HEK293 (cell line): ENCODE results near the gene PDGFD.

Experiments used
- CTCF ChIP-seq: fragments of 450-650 bp; formaldehyde crosslinking; IDR thresholded peaks from 2 replicates; pipeline ENCODE4 v1.5.1; 2016; ENCODE audit warnings: missing biosample characterization, missing genetic modification characterization
- MYNN ChIP-seq: fragments of 450-650 bp; formaldehyde crosslinking; IDR thresholded peaks from 2 replicates; pipeline ENCODE4 v1.5.1; 2016; ENCODE audit warnings: missing biosample characterization, missing genetic modification characterization, borderline replicate concordance
- TCF7L2 ChIP-seq: IDR thresholded peaks from 2 replicates; pipeline ENCODE4 v1.6.1; 2011; ENCODE audit warnings: low read depth, mild to moderate bottlenecking, inconsistent platforms, low read length, moderate library complexity, borderline replicate concordance
- TSHZ1 ChIP-seq: fragments of 450-650 bp; formaldehyde crosslinking; IDR thresholded peaks from 2 replicates; pipeline ENCODE4 v1.5.1; 2016; ENCODE audit warnings: missing biosample characterization, missing genetic modification characterization, borderline replicate concordance
- ZNF155 ChIP-seq: fragments of 450-650 bp; formaldehyde crosslinking; IDR thresholded peaks from 2 replicates; pipeline ENCODE4 v1.5.1; 2016; ENCODE audit warnings: missing biosample characterization, missing genetic modification characterization
- ZNF274 ChIP-seq, 2 experiments: fragments of 200-500 bp in 1 of 2; fragments of 450-650 bp in 1 of 2; sonication (Bioruptor generic) in 1 of 2; formaldehyde crosslinking in 1 of 2; IDR thresholded peaks; 2 replicates each; pipeline versions ENCODE4 v1.5.1 to v1.6.1; 2014 to 2016; ENCODE audit warnings: borderline replicate concordance in 1 of 2, inconsistent platforms in 1 of 2, low read length in 1 of 2, missing biosample characterization in 1 of 2, missing genetic modification characterization in 1 of 2
- ZNF280C ChIP-seq: fragments of 450-650 bp; formaldehyde crosslinking; IDR thresholded peaks from 2 replicates; pipeline ENCODE4 v1.5.1; 2016; ENCODE audit warnings: missing biosample characterization, missing genetic modification characterization

- TF ChIP-seq TCF7L2 (no peak), ZNF280C (tag by site-specific recombination) (no peak), CTCF (tag by site-specific recombination) (no peak), ZNF274 (IDR thresholded peaks at IDR 0.05; ENCODE audit: low read length) (no peak), ZNF274 (tag by site-specific recombination; IDR thresholded peaks at IDR 0.05; ENCODE audit: borderline replicate concordance) (no peak), ZNF155 (tag by site-specific recombination) (no peak), TSHZ1 (tag by site-specific recombination) (no peak), MYNN (tag by site-specific recombination) (no peak)
Measured at GRCh38 chr11:104092744-104093143, 71.2 kb downstream of the PDGFD start.
